ENCODE measurements around the gene LAMA3.
A peak's percentile ranks its signal among the peaks of the same experiment; 100 is the strongest.

The LAMA3 gene

DNA sequence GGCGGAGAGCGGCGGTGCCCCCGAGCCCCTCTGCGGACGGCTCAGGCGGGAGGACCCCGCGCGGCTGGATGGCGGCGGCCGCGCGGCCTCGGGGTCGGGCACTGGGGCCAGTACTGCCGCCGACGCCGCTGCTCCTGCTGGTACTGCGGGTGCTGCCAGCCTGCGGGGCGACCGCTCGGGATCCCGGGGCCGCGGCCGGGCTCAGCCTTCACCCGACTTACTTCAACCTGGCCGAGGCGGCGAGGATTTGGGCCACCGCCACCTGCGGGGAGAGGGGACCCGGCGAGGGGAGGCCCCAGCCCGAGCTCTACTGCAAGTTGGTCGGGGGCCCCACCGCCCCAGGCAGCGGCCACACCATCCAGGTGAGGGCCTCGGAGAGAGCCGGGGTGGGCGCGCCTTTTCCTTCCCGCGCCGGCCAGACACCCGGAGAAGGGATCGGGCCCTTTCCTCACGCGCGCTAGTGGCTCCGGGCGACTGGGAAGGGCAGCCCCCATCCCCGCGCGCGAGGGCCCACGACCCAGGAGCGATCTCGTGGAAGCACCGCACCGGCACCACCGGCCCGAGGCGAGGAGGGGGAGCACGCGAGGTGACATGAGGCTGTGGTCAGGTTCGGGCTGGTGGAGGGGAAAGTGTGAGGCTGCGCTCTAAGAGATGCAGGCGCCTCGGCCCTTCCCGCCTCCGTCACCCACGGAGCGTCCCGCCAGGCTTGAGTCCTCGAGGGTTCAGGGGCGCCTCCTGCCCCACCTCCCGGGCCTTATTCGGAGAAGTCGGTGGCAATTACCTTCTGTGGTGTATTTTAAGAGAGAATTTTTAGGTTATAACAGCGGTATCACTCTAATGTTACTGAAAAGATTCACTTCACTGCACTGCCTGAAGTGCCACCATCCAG is 607 bp downstream of the LAMA3 start:
- Histone ChIP-seq H3K36me3 (ENCODE audit: control insufficient read depth in 2 of 2, insufficient read depth in 2 of 2, low read length in 2 of 2) (no peaks in the 10 kb centered on the region), H3K27ac (ENCODE audit: low read length) (no peak overlapping the region), H3K27me3 (ENCODE audit: control insufficient read depth in 1 of 2, insufficient read depth in 2 of 2, low read length in 2 of 2) (peaks cover 5 to 22% of the 10 kb centered on the region in 2 donors), H3K9me3 (ENCODE audit: control insufficient read depth in 2 of 2, low read length in 2 of 2) (no peaks in the 10 kb centered on the region), H3K4me1 (ENCODE audit: control insufficient read depth, insufficient read depth, low read length) (peaks cover 15% of the 10 kb centered on the region), H3K9ac (ENCODE audit: low read length in 2 of 2) (no peak overlapping the region), H3K4me3 (ENCODE audit: low read length in 2 of 2) (peak overlapping the region; percentile 65 to 72)

- Histone ChIP-seq H3K27me3 (ENCODE audit: control insufficient read depth in 1 of 2, insufficient read depth in 2 of 2, low read length in 2 of 2) (peaks cover 5 to 22% of the 10 kb centered on the region in 2 donors), H3K4me3 (ENCODE audit: low read length in 2 of 2) (peak overlapping the region in 1 of 2 donors; percentile 72), H3K9ac (ENCODE audit: low read length in 2 of 2) (no peak overlapping the region), H3K27ac (ENCODE audit: low read length) (no peak overlapping the region), H3K9me3 (ENCODE audit: control insufficient read depth in 2 of 2, low read length in 2 of 2) (no peaks in the 10 kb centered on the region), H3K4me1 (ENCODE audit: control insufficient read depth, insufficient read depth, low read length) (peaks cover 15% of the 10 kb centered on the region), H3K36me3 (ENCODE audit: control insufficient read depth in 2 of 2, insufficient read depth in 2 of 2, low read length in 2 of 2) (no peaks in the 10 kb centered on the region)
Observed at GRCh38 chr18:23690505-23691068, 1.3 kb downstream of the LAMA3 start.

DNA sequence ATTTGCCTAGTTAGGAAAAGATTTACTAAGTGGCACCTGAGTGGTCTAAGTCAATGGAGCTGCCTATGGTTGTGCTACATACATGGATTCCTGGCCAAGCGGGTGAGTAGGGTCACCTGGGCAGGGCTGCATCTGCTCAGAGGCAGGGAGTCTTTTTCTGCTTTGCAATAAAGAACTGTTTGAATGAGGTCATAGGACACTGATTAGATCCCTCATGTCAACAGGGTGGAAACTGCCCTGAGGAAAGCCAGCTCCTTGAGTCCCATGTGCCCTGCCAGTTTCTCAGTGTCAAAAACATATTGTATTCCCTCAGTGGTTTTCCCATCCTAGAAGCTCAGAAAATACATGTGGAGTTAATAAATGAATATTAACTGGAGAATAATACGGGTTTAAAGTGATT is 4.6 kb downstream of the LAMA3 start:
- Histone ChIP-seq H3K27me3 (ENCODE audit: control insufficient read depth in 1 of 2, insufficient read depth in 2 of 2, low read length in 2 of 2) (peaks cover 0 to 14% of the 10 kb centered on the region in 2 donors), H3K36me3 (ENCODE audit: control insufficient read depth in 2 of 2, insufficient read depth in 2 of 2, low read length in 2 of 2) (no peaks in the 10 kb centered on the region), H3K4me1 (ENCODE audit: control insufficient read depth, insufficient read depth, low read length) (peaks cover 12% of the 10 kb centered on the region), H3K27ac (ENCODE audit: low read length) (no peak overlapping the region), H3K9ac (ENCODE audit: low read length in 2 of 2) (no peak overlapping the region), H3K4me3 (ENCODE audit: low read length in 2 of 2) (no peak overlapping the region), H3K9me3 (ENCODE audit: control insufficient read depth in 2 of 2, low read length in 2 of 2) (no peaks in the 10 kb centered on the region)

- no peak overlapping the region for H3K4me3 ChIP-seq (ENCODE audit: low read length in 2 of 2)
- H3K9ac ChIP-seq (ENCODE audit: low read length in 2 of 2) = no peak overlapping the region
- no peaks in the 10 kb centered on the region for H3K9me3 ChIP-seq (ENCODE audit: control insufficient read depth in 2 of 2, low read length in 2 of 2)
- H3K36me3 ChIP-seq (ENCODE audit: control insufficient read depth in 2 of 2, insufficient read depth in 2 of 2, low read length in 2 of 2) = no peaks in the 10 kb centered on the region
- peaks cover 0 to 4% of the 10 kb centered on the region in 2 donors for H3K27me3 ChIP-seq (ENCODE audit: control insufficient read depth in 1 of 2, insufficient read depth in 2 of 2, low read length in 2 of 2)
- H3K27ac ChIP-seq (ENCODE audit: low read length) = no peak overlapping the region
- H3K4me1 ChIP-seq (ENCODE audit: control insufficient read depth, insufficient read depth, low read length) = peaks cover 4% of the 10 kb centered on the region
Observed at GRCh38 chr18:23694637-23695430, 5.6 kb downstream of the LAMA3 start.

DNA sequence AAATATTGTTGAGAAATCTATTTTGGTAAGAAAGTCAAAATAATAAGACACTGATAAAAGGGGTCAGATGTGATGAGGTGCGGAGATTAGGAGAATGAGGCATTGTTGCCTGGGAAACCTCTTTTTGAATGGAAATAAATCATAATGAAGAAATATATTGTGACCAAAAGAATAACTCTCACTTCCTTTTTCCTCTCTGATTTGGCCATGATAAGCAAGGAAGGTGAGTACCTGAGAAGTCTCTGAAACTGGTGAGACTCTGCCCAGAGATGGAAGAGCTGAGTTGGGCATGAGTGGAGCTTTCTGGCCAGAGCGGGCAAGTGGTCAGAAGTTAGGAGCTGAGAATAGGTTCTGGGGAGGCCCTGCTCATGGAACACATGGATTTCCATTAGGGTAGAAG is 11.8 kb downstream of the LAMA3 start:
- Histone ChIP-seq H3K27me3 (ENCODE audit: control insufficient read depth in 1 of 2, insufficient read depth in 2 of 2, low read length in 2 of 2) (no peaks in the 10 kb centered on the region), H3K9ac (ENCODE audit: low read length in 2 of 2) (no peak overlapping the region), H3K27ac (ENCODE audit: low read length) (no peak overlapping the region), H3K9me3 (ENCODE audit: control insufficient read depth in 2 of 2, low read length in 2 of 2) (no peaks in the 10 kb centered on the region), H3K4me1 (ENCODE audit: control insufficient read depth, insufficient read depth, low read length) (no peaks in the 10 kb centered on the region), H3K36me3 (ENCODE audit: control insufficient read depth in 2 of 2, insufficient read depth in 2 of 2, low read length in 2 of 2) (no peaks in the 10 kb centered on the region), H3K4me3 (ENCODE audit: low read length in 2 of 2) (no peak overlapping the region)

DNA sequence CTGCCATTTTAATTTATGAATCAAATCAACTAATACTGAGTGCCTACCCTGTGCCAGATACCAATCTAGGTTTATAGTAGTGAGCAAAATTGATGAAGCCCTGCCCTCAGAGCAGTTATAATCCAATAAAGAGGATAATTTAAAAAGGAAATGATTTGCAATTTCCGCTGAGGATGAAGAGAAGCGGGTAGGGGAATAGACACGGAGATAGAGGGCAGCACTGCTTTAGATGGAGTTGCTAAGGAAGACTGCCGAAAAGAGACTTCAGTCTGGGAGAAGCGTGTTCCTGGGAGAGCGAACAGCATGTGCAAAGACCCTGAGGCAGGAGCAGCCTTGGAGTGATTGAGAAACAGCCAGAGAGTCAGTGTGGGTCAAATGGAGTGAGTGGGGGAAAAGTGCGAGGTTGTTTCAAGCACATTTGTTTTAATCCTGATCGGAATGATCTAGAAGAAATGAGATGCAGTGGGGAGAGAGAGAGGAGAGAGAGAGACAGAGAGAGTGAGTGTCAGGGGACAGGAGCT is 12.4 kb downstream of the LAMA3 start:
- H3K27me3 ChIP-seq (ENCODE audit: control insufficient read depth in 1 of 2, insufficient read depth in 2 of 2, low read length in 2 of 2) = no peaks in the 10 kb centered on the region
- H3K9ac ChIP-seq (ENCODE audit: low read length in 2 of 2) = no peak overlapping the region
- H3K9me3 ChIP-seq (ENCODE audit: control insufficient read depth in 2 of 2, low read length in 2 of 2) = no peaks in the 10 kb centered on the region
- no peak overlapping the region for H3K4me3 ChIP-seq (ENCODE audit: low read length in 2 of 2)
- no peaks in the 10 kb centered on the region for H3K4me1 ChIP-seq (ENCODE audit: control insufficient read depth, insufficient read depth, low read length)
- H3K36me3 ChIP-seq (ENCODE audit: control insufficient read depth in 2 of 2, insufficient read depth in 2 of 2, low read length in 2 of 2) = no peaks in the 10 kb centered on the region
- H3K27ac ChIP-seq (ENCODE audit: low read length) = no peak overlapping the region

- no peaks in the 10 kb centered on the region for H3K27me3 ChIP-seq (ENCODE audit: control insufficient read depth in 1 of 2, insufficient read depth in 2 of 2, low read length in 2 of 2)
- H3K4me3 ChIP-seq (ENCODE audit: low read length in 2 of 2) = no peak overlapping the region
- no peaks in the 10 kb centered on the region for H3K4me1 ChIP-seq (ENCODE audit: control insufficient read depth, insufficient read depth, low read length)
Observed at GRCh38 chr18:23702606-23703005, 13.4 kb downstream of the LAMA3 start.

DNA sequence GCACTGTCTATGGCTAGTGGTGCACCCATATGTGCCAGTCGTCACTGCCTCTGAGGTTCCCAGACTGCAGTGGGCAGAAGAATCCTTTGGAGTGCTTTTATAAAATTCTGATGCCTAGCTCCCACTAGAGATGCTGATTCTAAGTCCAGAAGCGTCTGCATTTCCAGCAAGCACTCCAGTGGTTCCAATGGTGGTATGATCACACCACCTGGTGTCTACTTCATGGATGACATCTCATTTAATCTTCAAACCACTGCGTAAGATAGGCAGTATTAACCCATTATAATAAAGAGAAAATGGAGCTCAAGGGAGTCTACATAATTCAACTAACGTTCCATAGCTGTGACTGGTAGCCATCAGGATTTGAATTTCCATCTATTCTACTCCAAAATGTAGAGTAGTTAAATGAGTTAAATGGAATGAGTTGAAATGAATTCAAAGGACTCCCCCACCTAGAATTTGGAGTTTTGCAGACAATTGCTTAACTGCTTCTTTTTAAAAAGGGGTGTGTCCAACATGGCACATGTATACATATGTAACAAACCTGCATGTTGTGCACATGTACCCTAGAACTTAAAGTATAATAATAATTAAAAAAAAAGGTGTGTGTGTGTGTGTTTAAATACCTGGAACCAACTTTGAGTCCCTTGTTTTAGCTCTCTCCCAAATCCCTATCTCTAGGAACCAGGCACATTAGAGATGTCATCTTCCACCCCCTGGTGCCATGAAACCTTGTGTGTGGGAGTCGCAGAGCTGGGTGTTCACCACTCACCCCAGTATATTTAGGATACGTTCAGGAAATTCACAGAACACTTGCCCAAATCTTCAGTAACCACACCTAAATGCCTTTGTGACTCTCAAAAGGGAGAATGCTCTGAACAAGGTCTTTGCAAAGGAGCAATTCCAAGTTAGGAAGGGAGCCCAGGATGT is 14.1 kb downstream of the LAMA3 start:
- Histone ChIP-seq H3K9ac (ENCODE audit: low read length in 2 of 2) (no peak overlapping the region), H3K36me3 (ENCODE audit: control insufficient read depth in 2 of 2, insufficient read depth in 2 of 2, low read length in 2 of 2) (no peaks in the 10 kb centered on the region), H3K27ac (ENCODE audit: low read length) (no peak overlapping the region), H3K4me3 (ENCODE audit: low read length in 2 of 2) (no peak overlapping the region), H3K4me1 (ENCODE audit: control insufficient read depth, insufficient read depth, low read length) (no peaks in the 10 kb centered on the region), H3K9me3 (ENCODE audit: control insufficient read depth in 2 of 2, low read length in 2 of 2) (peaks cover 3 to 5% of the 10 kb centered on the region in 2 donors), H3K27me3 (ENCODE audit: control insufficient read depth in 1 of 2, insufficient read depth in 2 of 2, low read length in 2 of 2) (no peaks in the 10 kb centered on the region)

More at GRCh38 chr18:23702606-23703005, 13.4 kb downstream of the LAMA3 start:
- Histone ChIP-seq H3K36me3 (ENCODE audit: control insufficient read depth in 2 of 2, insufficient read depth in 2 of 2, low read length in 2 of 2) (no peaks in the 10 kb centered on the region), H3K9ac (ENCODE audit: low read length in 2 of 2) (no peak overlapping the region), H3K9me3 (ENCODE audit: control insufficient read depth in 2 of 2, low read length in 2 of 2) (peaks cover 3 to 5% of the 10 kb centered on the region in 2 donors), H3K27ac (ENCODE audit: low read length) (no peak overlapping the region)

DNA sequence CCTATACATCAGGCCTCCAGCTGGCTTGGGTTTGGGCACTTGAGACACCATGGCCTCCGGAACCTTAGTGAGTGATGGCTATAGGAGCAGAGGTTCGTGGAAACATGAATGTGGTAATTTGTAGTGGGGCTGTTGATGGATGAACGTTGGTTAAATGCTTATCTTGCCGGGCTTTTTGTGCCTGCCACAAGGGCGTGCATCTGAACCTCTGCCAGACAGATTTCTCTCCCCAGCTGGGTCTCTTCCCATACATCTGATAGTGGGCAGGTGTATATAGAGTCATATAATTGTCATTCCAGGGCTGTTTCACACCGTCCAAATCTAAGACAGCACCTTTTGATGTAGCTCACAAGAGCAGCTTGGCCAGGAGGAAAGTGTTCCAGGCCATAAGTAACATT is 14.7 kb downstream of the LAMA3 start:
- H3K9me3 ChIP-seq (ENCODE audit: control insufficient read depth in 2 of 2, low read length in 2 of 2) = peaks cover 3 to 5% of the 10 kb centered on the region in 2 donors
- no peaks in the 10 kb centered on the region for H3K27me3 ChIP-seq (ENCODE audit: control insufficient read depth in 1 of 2, insufficient read depth in 2 of 2, low read length in 2 of 2)
- no peak overlapping the region for H3K4me3 ChIP-seq (ENCODE audit: low read length in 2 of 2)
- H3K9ac ChIP-seq (ENCODE audit: low read length in 2 of 2) = no peak overlapping the region
- no peak overlapping the region for H3K27ac ChIP-seq (ENCODE audit: low read length)
- H3K4me1 ChIP-seq (ENCODE audit: control insufficient read depth, insufficient read depth, low read length) = no peaks in the 10 kb centered on the region
- no peaks in the 10 kb centered on the region for H3K36me3 ChIP-seq (ENCODE audit: control insufficient read depth in 2 of 2, insufficient read depth in 2 of 2, low read length in 2 of 2)

DNA sequence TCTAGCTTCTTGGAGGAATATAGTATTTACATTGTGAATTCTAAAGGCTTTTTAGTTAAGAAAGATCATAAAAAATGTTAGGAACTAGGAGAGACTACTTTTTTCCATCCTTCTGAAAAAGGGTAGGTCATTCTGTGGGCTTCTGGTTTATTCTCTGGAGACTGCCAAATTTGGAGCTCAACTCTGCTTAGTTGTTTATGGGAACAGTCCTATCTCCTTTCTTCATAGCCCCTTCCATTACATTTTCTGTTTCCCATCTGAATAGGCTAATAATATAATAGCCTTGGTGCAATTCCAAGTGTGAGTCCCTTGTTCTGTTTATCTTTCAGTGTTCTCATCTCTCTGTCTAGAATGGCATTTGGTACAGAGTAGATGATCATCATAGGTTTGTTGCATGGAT is 15.6 kb downstream of the LAMA3 start:
- H3K27me3 ChIP-seq (ENCODE audit: control insufficient read depth in 1 of 2, insufficient read depth in 2 of 2, low read length in 2 of 2) = no peaks in the 10 kb centered on the region
- no peak overlapping the region for H3K27ac ChIP-seq (ENCODE audit: low read length)

More for the DNA sequence above, 15.6 kb downstream of the LAMA3 start:
- no peak overlapping the region for H3K4me3 ChIP-seq (ENCODE audit: low read length in 2 of 2)
- no peaks in the 10 kb centered on the region for H3K4me1 ChIP-seq (ENCODE audit: control insufficient read depth, insufficient read depth, low read length)
- H3K36me3 ChIP-seq (ENCODE audit: control insufficient read depth in 2 of 2, insufficient read depth in 2 of 2, low read length in 2 of 2) = no peaks in the 10 kb centered on the region
- no peak overlapping the region for H3K9ac ChIP-seq (ENCODE audit: low read length in 2 of 2)
- peaks cover 3 to 5% of the 10 kb centered on the region in 2 donors for H3K9me3 ChIP-seq (ENCODE audit: control insufficient read depth in 2 of 2, low read length in 2 of 2)
